Upper lobe of left lung (tissue), 6 donors: ENCODE results near the gene DIPK1A. TPM values are rescaled to one million over a fixed set of nuclear protein-coding genes. Genes with fewer than 3 reads are reported as not detected.

Experiments used
- ATAC-seq, 2 donors: fragments of 200-7000 bp; cut with Tn5 transposase; one replicate each; pipeline ENCODE4 v1.9.1; 2022; ENCODE audit warnings: mild to moderate bottlenecking in 2 of 2, moderate library complexity in 2 of 2; ENCODE audit not compliant: low FRiP score in 2 of 2
- DNase-seq, 2 donors: peaks; one replicate each; pipeline ENCODE4 v3.0.0-alpha.2; 2019 to 2020
- H3K27ac ChIP-seq, 4 donors: fragments of 200-600 bp; sonication (generic); one replicate each; pipeline ENCODE4 v1.5.1; 2016 to 2019
- H3K27me3 ChIP-seq, 4 donors: fragments of 200-600 bp; sonication (generic); one replicate each; pipeline ENCODE4 v1.5.1; 2017 to 2019
- H3K36me3 ChIP-seq, 4 donors: fragments of 200-600 bp; sonication (generic); one replicate each; pipeline ENCODE4 v1.5.1; 2016 to 2019
- H3K4me1 ChIP-seq, 4 donors: fragments of 200-600 bp; sonication (generic); one replicate each; pipeline ENCODE4 v1.5.1; 2018 to 2019
- H3K4me3 ChIP-seq, 4 donors: fragments of 200-600 bp; sonication (generic); one replicate each; pipeline ENCODE4 v1.5.1; 2017 to 2019; ENCODE audit warnings: mild to moderate bottlenecking in 2 of 4, moderate library complexity in 1 of 4
- H3K9me3 ChIP-seq, 4 donors: fragments of 200-600 bp; sonication (generic); one replicate each; pipeline ENCODE4 v1.5.1; 2018 to 2019
- CTCF ChIP-seq, 6 experiments: fragments of 450-650 bp in 4 of 6; fragments of 200-600 bp in 2 of 6; sonication (generic) in 2 of 6; IDR thresholded peaks; one replicate each; pipeline ENCODE4 v1.5.1; 2016 to 2019; ENCODE audit warnings: antibody characterized with exemption in 6 of 6
- EP300 ChIP-seq, 4 donors: sonication (generic); formaldehyde crosslinking; IDR thresholded peaks; one replicate each; pipeline ENCODE4 v1.5.1; 2017; ENCODE audit warnings: antibody characterized with exemption in 4 of 4, control low read depth in 2 of 4
- POLR2A ChIP-seq, 4 donors: fragments of 450-650 bp; IDR thresholded peaks; one replicate each; pipeline ENCODE4 v1.5.1; 2016 to 2017; ENCODE audit warnings: antibody characterized with exemption in 4 of 4, mild to moderate bottlenecking in 2 of 4
- POLR2AphosphoS5 ChIP-seq, 2 donors: sonication (generic); formaldehyde crosslinking; IDR thresholded peaks; one replicate each; pipeline ENCODE4 v1.5.1; 2017; ENCODE audit warnings: antibody characterized with exemption in 2 of 2
- WGBS, 2 donors: methylation state at CpG; one replicate each; pipeline ENCODE4 v1.1.5; 2017 to 2018; 5-methylcytosine and 5-hydroxymethylcytosine counted together
- total RNA-seq, 6 donors: library from RNA; depleted of rRNA in 4 of 6; stranded (reverse); fragments of >200 nt in 4 of 6; gene quantifications; one replicate each; pipeline versions ENCODE4 v1.1.0 to v1.2.1, GENCODE V29; 2016 to 2021
- donor health status: DM: no; HTN: no; CAD: no; lungs with moderate emphysema.
- donor health status: DM: no; HTN: yes; CAD: no; lungs with severe emphysema.

Gene DIPK1A
- total RNA-seq, 6 donors from 2014 or later, result 2.8 to 15.2 (median 4.4) TPM

- 91 to 94% methylated on average over 2 of the region's 2 CpGs for WGBS, 2 donors
- Histone ChIP-seq H3K4me3 (no peak overlapping the region), H3K27ac (no peak overlapping the region), H3K36me3 (no peaks in the 10 kb centered on the region), H3K27me3 (no peaks in the 10 kb centered on the region), H3K9me3 (no peaks in the 10 kb centered on the region), H3K4me1 (peaks cover 0 to 2% (median 0%) of the 10 kb centered on the region in 4 donors)
- TF ChIP-seq POLR2AphosphoS5 (IDR thresholded peaks at IDR 0.05) (no peak), EP300 (IDR thresholded peaks at IDR 0.05) (no peak), CTCF (IDR thresholded peaks at IDR 0.05) (no peak), POLR2A (IDR thresholded peaks at IDR 0.05) (no peak)
- ATAC-seq, result no peak
- no peak for DNase-seq
These were observed 86.3 kb downstream of the DIPK1A start for GRCh38 chr1:92874987-92875386.

- H3K27ac ChIP-seq, result no peak overlapping the region
- 79 to 85% methylated on average over 2 of the region's 2 CpGs for WGBS, 2 donors
- no peak for TF ChIP-seq POLR2A (IDR thresholded peaks at IDR 0.05)
- no peak for TF ChIP-seq POLR2AphosphoS5 (IDR thresholded peaks at IDR 0.05)
- DNase-seq (no peak), ATAC-seq (no peak)
- H3K36me3 ChIP-seq, result no peaks in the 10 kb centered on the region
- H3K4me3 ChIP-seq, result no peak overlapping the region
- H3K9me3 ChIP-seq, result no peaks in the 10 kb centered on the region
- H3K27me3 ChIP-seq, result no peaks in the 10 kb centered on the region
- peaks cover 0 to 2% (median 0%) of the 10 kb centered on the region in 4 donors for H3K4me1 ChIP-seq
These were observed 88.5 kb downstream of the DIPK1A start for GRCh38 chr1:92872719-92873118.

GRCh38 chr1:92870591-92870990 lies 90.7 kb downstream of the DIPK1A start:
- H3K4me1 ChIP-seq, result no peaks in the 10 kb centered on the region
- no peak for DNase-seq
- ATAC-seq, result no peak
- H3K4me3 ChIP-seq, result no peak overlapping the region
- 96 to 100% methylated on average over 2 of the region's 2 CpGs for WGBS, 2 donors
- H3K27me3 ChIP-seq, result no peaks in the 10 kb centered on the region
- TF ChIP-seq EP300 (IDR thresholded peaks at IDR 0.05) (no peak), POLR2AphosphoS5 (IDR thresholded peaks at IDR 0.05) (no peak), CTCF (IDR thresholded peaks at IDR 0.05) (no peak), POLR2A (IDR thresholded peaks at IDR 0.05) (no peak)
- H3K9me3 ChIP-seq, result no peaks in the 10 kb centered on the region
- H3K36me3 ChIP-seq, result no peaks in the 10 kb centered on the region
- no peak overlapping the region for H3K27ac ChIP-seq

- H3K36me3 ChIP-seq, result no peaks in the 10 kb centered on the region
- no peak for TF ChIP-seq POLR2A (IDR thresholded peaks at IDR 0.05)
- TF ChIP-seq EP300 (IDR thresholded peaks at IDR 0.05), result no peak
- no peak for TF ChIP-seq POLR2AphosphoS5 (IDR thresholded peaks at IDR 0.05)
- TF ChIP-seq CTCF (IDR thresholded peaks at IDR 0.05), result no peak
- H3K4me1 ChIP-seq, result peaks cover 0 to 3% (median 0%) of the 10 kb centered on the region in 4 donors
- DNase-seq (no peak), ATAC-seq (no peak)
- H3K27ac ChIP-seq, result no peak overlapping the region
- no peaks in the 10 kb centered on the region for H3K9me3 ChIP-seq
- H3K27me3 ChIP-seq, result no peaks in the 10 kb centered on the region
- H3K4me3 ChIP-seq, result no peak overlapping the region
These were observed 97.1 kb downstream of the DIPK1A start for GRCh38 chr1:92864131-92864530.

GRCh38 chr1:92862605-92863004 lies 98.7 kb downstream of the DIPK1A start:
- no peak for TF ChIP-seq EP300 (IDR thresholded peaks at IDR 0.05)
- 83% methylated on average over 4 of the region's 4 CpGs for WGBS, 2 donors
- no peaks in the 10 kb centered on the region for H3K36me3 ChIP-seq
- ATAC-seq (no peak), DNase-seq (no peak)
- no peaks in the 10 kb centered on the region for H3K9me3 ChIP-seq
- no peak overlapping the region for H3K27ac ChIP-seq
- H3K27me3 ChIP-seq, result no peaks in the 10 kb centered on the region
- no peak overlapping the region for H3K4me3 ChIP-seq
- peaks cover 0 to 9% (median 0%) of the 10 kb centered on the region in 4 donors for H3K4me1 ChIP-seq

- no peaks in the 10 kb centered on the region for H3K9me3 ChIP-seq
- no peaks in the 10 kb centered on the region for H3K36me3 ChIP-seq
- DNase-seq, result no peak
- no peak overlapping the region for H3K27ac ChIP-seq
- TF ChIP-seq POLR2AphosphoS5 (IDR thresholded peaks at IDR 0.05), result no peak
- TF ChIP-seq POLR2A (IDR thresholded peaks at IDR 0.05), result no peak
- no peak for TF ChIP-seq CTCF (IDR thresholded peaks at IDR 0.05)
- TF ChIP-seq EP300 (IDR thresholded peaks at IDR 0.05), result no peak
- no peak for ATAC-seq
- peak overlapping the region in 2 of 4 donors; percentile 9 to 24 for H3K4me3 ChIP-seq
- 61 to 64% methylated on average over 7 of the region's 7 CpGs for WGBS, 2 donors
- peaks cover 0 to 9% (median under 1%) of the 10 kb centered on the region in 4 donors for H3K4me1 ChIP-seq
- no peaks in the 10 kb centered on the region for H3K27me3 ChIP-seq
These were observed 101.7 kb downstream of the DIPK1A start for GRCh38 chr1:92859400-92860039.
